ENCODE measurements around the gene GRWD1.

The GRWD1 gene

DNA sequence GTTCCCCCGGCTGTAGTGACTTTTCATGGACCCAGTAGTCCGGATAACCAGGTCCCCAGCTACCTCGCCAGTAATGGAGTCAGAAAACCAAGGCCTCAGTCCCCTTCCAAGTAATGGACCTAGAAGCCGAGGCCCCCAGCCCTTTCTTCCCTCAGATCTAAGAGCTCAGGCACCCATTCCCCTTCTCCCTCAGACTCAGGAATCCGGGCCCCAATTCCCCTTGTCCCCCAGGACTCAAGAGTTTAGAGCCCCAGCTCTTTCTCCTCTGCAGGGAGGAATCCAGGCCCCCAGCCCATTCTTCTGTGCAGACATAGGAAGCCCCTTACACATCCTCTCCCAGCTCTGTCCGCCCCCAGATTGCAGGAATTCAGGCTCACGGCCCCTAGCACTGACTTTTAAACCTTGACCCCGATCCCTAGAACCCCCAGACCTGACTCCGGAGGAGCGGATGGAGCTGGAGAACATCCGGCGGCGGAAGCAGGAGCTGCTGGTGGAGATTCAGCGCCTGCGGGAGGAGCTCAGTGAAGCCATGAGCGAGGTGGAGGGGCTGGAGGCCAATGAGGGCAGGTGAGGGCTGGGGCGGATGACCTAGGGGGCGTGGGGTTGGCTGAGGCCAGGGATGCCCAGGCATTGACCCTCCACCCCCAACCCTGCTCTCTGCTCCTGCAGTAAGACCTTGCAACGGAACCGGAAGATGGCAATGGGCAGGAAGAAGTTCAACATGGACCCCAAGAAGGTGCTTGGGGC lies 24.3 kb downstream of the GRWD1 start:
- TF ChIP-seq, protein P1, sequence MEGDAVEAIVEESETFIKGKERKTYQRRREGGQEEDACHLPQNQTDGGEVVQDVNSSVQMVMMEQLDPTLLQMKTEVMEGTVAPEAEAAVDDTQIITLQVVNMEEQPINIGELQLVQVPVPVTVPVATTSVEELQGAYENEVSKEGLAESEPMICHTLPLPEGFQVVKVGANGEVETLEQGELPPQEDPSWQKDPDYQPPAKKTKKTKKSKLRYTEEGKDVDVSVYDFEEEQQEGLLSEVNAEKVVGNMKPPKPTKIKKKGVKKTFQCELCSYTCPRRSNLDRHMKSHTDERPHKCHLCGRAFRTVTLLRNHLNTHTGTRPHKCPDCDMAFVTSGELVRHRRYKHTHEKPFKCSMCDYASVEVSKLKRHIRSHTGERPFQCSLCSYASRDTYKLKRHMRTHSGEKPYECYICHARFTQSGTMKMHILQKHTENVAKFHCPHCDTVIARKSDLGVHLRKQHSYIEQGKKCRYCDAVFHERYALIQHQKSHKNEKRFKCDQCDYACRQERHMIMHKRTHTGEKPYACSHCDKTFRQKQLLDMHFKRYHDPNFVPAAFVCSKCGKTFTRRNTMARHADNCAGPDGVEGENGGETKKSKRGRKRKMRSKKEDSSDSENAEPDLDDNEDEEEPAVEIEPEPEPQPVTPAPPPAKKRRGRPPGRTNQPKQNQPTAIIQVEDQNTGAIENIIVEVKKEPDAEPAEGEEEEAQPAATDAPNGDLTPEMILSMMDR (IDR thresholded peaks at IDR 0.05; ENCODE audit: control extremely low read depth, extremely low read depth, low read depth, missing control alignments), result no peak
- DNase-seq (ENCODE audit: extremely low spot score), result no peak
- CTCF ChIA-PET, result interaction anchor here (1.0 to 3.8 kb wide), 3 partner anchors 13 to 118 kb away, joined by 4 to 20 read pairs (median 4); no protein-coding TSS in a partner anchor
- POLR2A ChIA-PET, result interaction anchor here (0.7 kb wide), 1 partner anchor 23 kb away, joined by 3 read pairs; no protein-coding TSS in a partner anchor

- DNase-seq (ENCODE audit: extremely low spot score), result no peak
- TF ChIP-seq, protein P1 (IDR thresholded peaks at IDR 0.05; ENCODE audit: control extremely low read depth, extremely low read depth, low read depth, missing control alignments), result no peak
- CTCF ChIA-PET, result interaction anchor here (3.8 kb wide), 1 partner anchor 19 kb away, joined by 20 read pairs; no protein-coding TSS in a partner anchor
- POLR2A ChIA-PET, result no interaction called here
Measured at GRCh38 chr19:48470856-48471255, 25.1 kb downstream of the GRWD1 start.

GRCh38 chr19:48471836-48472235 lies 26.1 kb downstream of the GRWD1 start:
- POLR2A ChIA-PET, result no interaction called here
- DNase-seq (ENCODE audit: extremely low spot score), result no peak
- TF ChIP-seq, protein P1 (IDR thresholded peaks at IDR 0.05; ENCODE audit: control extremely low read depth, extremely low read depth, low read depth, missing control alignments), result no peak
- CTCF ChIA-PET, result interaction anchor here (3.8 kb wide), 1 partner anchor 18 kb away, joined by 20 read pairs; no protein-coding TSS in a partner anchor

- CTCF ChIA-PET, result interaction anchor here (3.5 to 3.8 kb wide), 2 partner anchors 16 to 17 kb away, joined by 20 read pairs; no protein-coding TSS in a partner anchor
- DNase-seq (ENCODE audit: extremely low spot score), result no peak
- TF ChIP-seq, protein P1 (IDR thresholded peaks at IDR 0.05; ENCODE audit: control extremely low read depth, extremely low read depth, low read depth, missing control alignments), result no peak
- POLR2A ChIA-PET, result no interaction called here
Measured at GRCh38 chr19:48473161-48473966, 27.6 kb downstream of the GRWD1 start.

DNA sequence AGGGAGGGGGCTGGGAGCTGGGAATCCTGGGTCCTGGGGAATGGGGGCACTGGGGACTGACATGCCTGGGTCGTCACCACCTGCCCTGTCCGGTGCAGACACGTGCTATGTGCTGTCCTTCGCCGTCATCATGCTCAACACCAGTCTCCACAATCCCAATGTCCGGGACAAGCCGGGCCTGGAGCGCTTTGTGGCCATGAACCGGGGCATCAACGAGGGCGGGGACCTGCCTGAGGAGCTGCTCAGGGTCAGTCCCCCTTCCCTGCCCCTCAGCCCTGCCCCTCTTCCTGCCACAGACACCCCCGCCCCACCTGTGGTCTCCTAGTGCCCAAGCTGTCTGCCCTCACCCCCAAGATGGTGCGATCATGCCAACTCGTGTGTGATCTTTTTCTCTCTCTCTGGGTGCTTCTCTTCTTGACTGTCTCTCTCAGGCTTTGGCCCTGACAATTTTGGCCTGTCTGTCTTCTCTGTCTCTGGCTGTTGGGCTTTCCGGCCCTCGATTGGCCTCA lies 28.4 kb downstream of the GRWD1 start:
- DNase-seq (ENCODE audit: extremely low spot score), result no peak
- ChIA-PET POLR2A (no interaction called here), CTCF (interaction anchor here (3.5 kb wide), 1 partner anchor 15 kb away, joined by 20 read pairs; no protein-coding TSS in a partner anchor)

More for the DNA sequence above, 28.4 kb downstream of the GRWD1 start:
- TF ChIP-seq, protein P1 (IDR thresholded peaks at IDR 0.05; ENCODE audit: control extremely low read depth, extremely low read depth, low read depth, missing control alignments), result no peak

Data from GM10248 (cell line).